ENCODE measurements around the gene THOC6.
"Not testable (repeated sequence)": the region's sequence is repeated elsewhere in the genome, so short reads cannot be mapped to it uniquely, and the experiment has no call there.

THOC6 gene

GRCh38 chr16:3071655-3072054 lies 47.8 kb downstream of the THOC6 start:
- Histone ChIP-seq H3K36me3 (ENCODE audit: control insufficient read depth, insufficient read depth, low read length, severe bottlenecking) (no peaks in the 10 kb centered on the region), H3K4me3 (ENCODE audit: low read length) (no peak overlapping the region), H3K4me1 (ENCODE audit: control insufficient read depth, insufficient read depth, low read length) (no peaks in the 10 kb centered on the region), H3K9me3 (ENCODE audit: control insufficient read depth, low read length) (no peaks in the 10 kb centered on the region), H3K9ac (ENCODE audit: low read length) (no peak overlapping the region), H3K27me3 (replicated peaks; ENCODE audit: control insufficient read depth, insufficient read depth, low read length) (peaks cover 22% of the 10 kb centered on the region)
- DNase-seq (ENCODE audit: low read depth), result no peak

GRCh38 chr16:3072148-3072547 lies 48.3 kb downstream of the THOC6 start:
- not testable (repeated sequence) for H3K36me3 ChIP-seq (ENCODE audit: control insufficient read depth, insufficient read depth, low read length, severe bottlenecking); DNase-seq (ENCODE audit: low read depth); H3K4me1 ChIP-seq (ENCODE audit: control insufficient read depth, insufficient read depth, low read length); H3K9ac ChIP-seq (ENCODE audit: low read length); H3K9me3 ChIP-seq (ENCODE audit: control insufficient read depth, low read length); H3K4me3 ChIP-seq (ENCODE audit: low read length)
- H3K27me3 ChIP-seq (replicated peaks; ENCODE audit: control insufficient read depth, insufficient read depth, low read length), result peaks cover 24% of the 10 kb centered on the region

GRCh38 chr16:3072576-3073263 lies 48.9 kb downstream of the THOC6 start:
- H3K4me3 ChIP-seq (ENCODE audit: low read length); DNase-seq (ENCODE audit: low read depth); H3K9me3 ChIP-seq (ENCODE audit: control insufficient read depth, low read length); H3K36me3 ChIP-seq (ENCODE audit: control insufficient read depth, insufficient read depth, low read length, severe bottlenecking); H3K4me1 ChIP-seq (ENCODE audit: control insufficient read depth, insufficient read depth, low read length); H3K9ac ChIP-seq (ENCODE audit: low read length): not testable (repeated sequence)
- peaks cover 27% of the 10 kb centered on the region for H3K27me3 ChIP-seq (replicated peaks; ENCODE audit: control insufficient read depth, insufficient read depth, low read length)

- H3K27me3 ChIP-seq (replicated peaks; ENCODE audit: control insufficient read depth, insufficient read depth, low read length), result peaks cover 29% of the 10 kb centered on the region
- H3K36me3 ChIP-seq (ENCODE audit: control insufficient read depth, insufficient read depth, low read length, severe bottlenecking), result no peaks in the 10 kb centered on the region
- no peaks in the 10 kb centered on the region for H3K9me3 ChIP-seq (ENCODE audit: control insufficient read depth, low read length)
- DNase-seq (ENCODE audit: low read depth), result no peak
- H3K4me1 ChIP-seq (ENCODE audit: control insufficient read depth, insufficient read depth, low read length), result no peaks in the 10 kb centered on the region
- H3K4me3 ChIP-seq (ENCODE audit: low read length), result no peak overlapping the region
- no peak overlapping the region for H3K9ac ChIP-seq (ENCODE audit: low read length)
Observed at GRCh38 chr16:3073448-3073847, 49.6 kb downstream of the THOC6 start.

GRCh38 chr16:3074860-3075522 lies 51.2 kb downstream of the THOC6 start:
- Histone ChIP-seq H3K9ac (ENCODE audit: low read length) (no peak overlapping the region), H3K36me3 (ENCODE audit: control insufficient read depth, insufficient read depth, low read length, severe bottlenecking) (no peaks in the 10 kb centered on the region), H3K4me1 (ENCODE audit: control insufficient read depth, insufficient read depth, low read length) (no peaks in the 10 kb centered on the region), H3K4me3 (ENCODE audit: low read length) (no peak overlapping the region), H3K9me3 (ENCODE audit: control insufficient read depth, low read length) (no peaks in the 10 kb centered on the region), H3K27me3 (replicated peaks; ENCODE audit: control insufficient read depth, insufficient read depth, low read length) (peaks cover 31% of the 10 kb centered on the region)
- DNase-seq (ENCODE audit: low read depth), result no peak

- Histone ChIP-seq H3K27me3 (replicated peaks; ENCODE audit: control insufficient read depth, insufficient read depth, low read length) (peaks cover 31% of the 10 kb centered on the region), H3K4me1 (ENCODE audit: control insufficient read depth, insufficient read depth, low read length) (no peaks in the 10 kb centered on the region), H3K9ac (ENCODE audit: low read length) (no peak overlapping the region), H3K4me3 (ENCODE audit: low read length) (no peak overlapping the region), H3K36me3 (ENCODE audit: control insufficient read depth, insufficient read depth, low read length, severe bottlenecking) (no peaks in the 10 kb centered on the region), H3K9me3 (ENCODE audit: control insufficient read depth, low read length) (no peaks in the 10 kb centered on the region)
- DNase-seq (ENCODE audit: low read depth), result no peak
Observed at GRCh38 chr16:3075523-3075915, 51.7 kb downstream of the THOC6 start.

GRCh38 chr16:3075946-3076345 lies 52.1 kb downstream of the THOC6 start:
- H3K9me3 ChIP-seq (ENCODE audit: control insufficient read depth, low read length), result not testable (repeated sequence)

GRCh38 chr16:3076577-3076976 lies 52.7 kb downstream of the THOC6 start:
- Histone ChIP-seq H3K4me3 (ENCODE audit: low read length) (no peak overlapping the region), H3K9me3 (ENCODE audit: control insufficient read depth, low read length) (no peaks in the 10 kb centered on the region), H3K36me3 (ENCODE audit: control insufficient read depth, insufficient read depth, low read length, severe bottlenecking) (no peaks in the 10 kb centered on the region), H3K9ac (ENCODE audit: low read length) (no peak overlapping the region), H3K27me3 (replicated peaks; ENCODE audit: control insufficient read depth, insufficient read depth, low read length) (peaks cover 33% of the 10 kb centered on the region), H3K4me1 (ENCODE audit: control insufficient read depth, insufficient read depth, low read length) (no peaks in the 10 kb centered on the region)
- DNase-seq (ENCODE audit: low read depth), result no peak

More at GRCh38 chr16:3075946-3076345, 52.1 kb downstream of the THOC6 start:
- H3K27me3 ChIP-seq (replicated peaks; ENCODE audit: control insufficient read depth, insufficient read depth, low read length), result peaks cover 36% of the 10 kb centered on the region
- not testable (repeated sequence) for H3K9ac ChIP-seq (ENCODE audit: low read length); H3K36me3 ChIP-seq (ENCODE audit: control insufficient read depth, insufficient read depth, low read length, severe bottlenecking); H3K4me1 ChIP-seq (ENCODE audit: control insufficient read depth, insufficient read depth, low read length); DNase-seq (ENCODE audit: low read depth); H3K4me3 ChIP-seq (ENCODE audit: low read length)
